Measurements from ENCODE around the gene MRPS27.

- TF ChIP-seq CTCF (IDR thresholded peaks at IDR 0.05) (no peak), POLR2A (IDR thresholded peaks at IDR 0.05) (no peak)
These were observed 134.3 kb downstream of the MRPS27 start for GRCh38 chr5:72185496-72186329.
